Endothelial cell of hepatic sinusoid (primary cell): ENCODE measurements around the gene RGL2.
"Not testable (repeated sequence)": the region's sequence is repeated elsewhere in the genome, so short reads cannot be mapped to it uniquely, and the experiment has no call there.

Experiments used
- in situ Hi-C: cut with HindIII; loops from 2 replicates; pipeline ENCODE4 v1.10.0; 2017; ENCODE audit warnings: low sequenced_read_pairs

The RGL2 gene

DNA sequence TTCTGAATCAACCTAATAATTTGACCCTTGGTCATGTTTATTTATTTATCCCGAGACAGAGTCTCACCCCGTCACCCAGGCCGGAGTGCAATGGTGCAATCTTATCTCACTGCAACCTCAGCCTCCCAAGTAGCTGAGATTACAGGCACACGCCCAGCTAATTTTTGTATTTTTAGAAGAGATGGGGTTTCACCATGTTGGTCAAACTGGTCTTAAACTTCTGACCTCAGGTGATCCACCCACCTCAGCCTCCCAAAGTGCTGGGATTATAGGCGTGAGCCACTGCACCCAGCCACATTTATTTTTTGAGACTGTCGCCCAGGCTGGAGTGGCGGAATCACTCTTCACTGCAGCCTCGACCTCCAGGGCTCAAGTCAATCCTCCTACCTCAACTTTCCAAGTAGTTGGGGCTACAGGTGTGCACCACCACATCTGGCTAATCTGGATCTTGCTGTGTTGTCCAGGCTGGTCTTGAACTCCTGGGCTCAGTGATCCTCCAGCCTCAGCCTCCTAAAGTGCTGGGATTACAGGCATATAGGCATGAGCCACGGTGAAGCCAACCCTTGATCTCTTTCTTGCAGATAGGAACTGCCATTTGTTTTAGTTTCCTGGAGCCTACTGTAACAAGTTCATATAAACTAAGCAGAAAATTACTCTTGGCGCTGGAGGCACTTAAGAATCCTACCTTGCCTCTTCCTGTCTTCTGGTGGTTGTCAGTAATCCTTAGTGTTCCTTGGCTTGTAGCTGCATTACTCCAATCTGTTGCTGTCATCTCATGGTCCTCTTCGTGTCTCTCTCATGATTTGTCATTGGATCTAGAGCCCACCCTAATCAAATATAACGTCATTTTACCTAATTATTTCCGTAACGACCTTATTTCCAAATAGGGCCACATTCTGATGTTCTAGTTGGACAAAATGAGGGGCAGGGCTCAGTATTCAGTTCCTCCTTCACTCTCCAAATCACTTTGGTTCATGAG lies 24.5 kb downstream of the RGL2 start:
- in situ Hi-C loops: no loop called here

DNA sequence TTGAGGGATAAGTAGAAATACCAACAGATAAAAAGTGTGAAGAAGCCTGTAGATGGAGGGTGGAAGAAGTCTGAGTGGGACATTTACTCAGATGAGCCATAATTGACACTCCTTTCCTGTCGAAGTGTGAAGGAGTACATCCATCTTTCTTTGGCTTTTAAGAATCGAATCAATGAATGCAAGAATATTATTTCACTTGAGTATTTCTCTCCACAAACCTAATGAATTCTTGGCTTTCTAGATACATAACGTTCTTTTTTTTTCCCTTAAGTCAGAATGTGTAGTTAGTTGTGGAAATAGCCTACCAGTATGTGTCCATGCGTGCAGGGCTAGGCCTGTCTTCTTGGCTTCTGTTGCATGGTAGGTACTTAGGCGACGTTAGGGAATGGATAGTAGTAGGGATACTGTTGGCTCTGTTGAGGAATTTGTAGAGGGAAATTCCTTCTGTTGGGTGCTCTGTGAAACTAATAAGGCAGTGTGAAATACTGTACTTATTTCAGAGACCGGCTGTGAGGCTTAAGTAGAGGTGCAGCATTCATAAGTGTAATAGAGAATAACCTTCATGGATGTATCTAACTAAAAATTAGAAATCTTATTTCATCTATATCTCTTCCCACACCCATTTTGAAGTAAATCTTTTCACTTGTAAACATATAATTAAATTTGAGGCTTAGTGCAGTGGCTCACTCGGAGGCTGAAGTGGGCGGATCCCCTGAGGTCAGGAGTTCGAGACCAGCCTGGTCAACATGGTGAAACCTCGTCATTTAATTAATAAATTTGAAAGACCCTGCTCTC lies 25.4 kb downstream of the RGL2 start:
- in situ Hi-C loops: no loop called here

GRCh38 chr6:33272275-33273128 lies 26.2 kb downstream of the RGL2 start:
- in situ Hi-C loops: no loop called here

DNA sequence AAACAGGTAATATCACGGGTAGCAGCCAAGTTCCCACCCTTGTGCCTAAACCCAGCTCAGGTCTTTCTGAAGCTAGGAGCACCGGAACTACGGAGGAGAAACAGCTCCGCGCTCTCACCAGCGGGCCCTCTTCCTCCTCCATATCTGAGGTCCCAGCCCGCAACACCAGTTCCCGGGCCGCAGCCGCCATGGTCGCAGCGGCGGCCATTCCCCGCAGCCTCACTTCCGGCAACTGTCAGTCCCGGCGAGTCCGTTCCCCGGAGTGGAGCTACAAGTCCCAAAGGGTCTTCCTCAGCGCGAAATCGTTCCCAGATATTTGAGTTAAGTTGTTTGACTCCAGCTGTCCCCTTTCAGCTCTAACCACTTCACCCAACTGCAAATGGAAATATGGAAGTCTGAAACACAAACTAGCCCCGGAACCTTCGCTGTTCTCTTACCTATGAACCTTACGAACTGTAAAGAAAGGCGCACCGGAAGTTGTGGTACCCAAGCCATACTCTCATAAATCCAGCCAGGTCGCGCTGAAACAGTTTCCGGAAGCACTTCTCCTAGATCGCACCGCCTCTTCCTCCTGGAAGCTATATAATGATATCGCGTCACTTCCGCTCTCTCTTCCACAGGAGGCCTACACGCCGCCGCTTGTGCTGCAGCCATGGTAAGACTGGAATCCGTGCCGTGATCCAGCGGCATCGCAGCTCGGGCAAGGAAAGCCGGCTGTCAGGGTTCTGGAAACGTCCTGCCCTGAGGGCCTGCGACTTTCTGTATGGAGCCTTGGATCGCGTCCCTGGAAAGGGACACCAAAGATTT lies 27.1 kb downstream of the RGL2 start, which contains the start of the genes RPS18 and VPS52:
Gene RPS18, plus strand, starts transcription at position 608 of the 807 bp plus-strand sequence. Its CDS starts 45 bp downstream, at position 653.
Gene VPS52, minus strand, starts transcription at position 409 of the 807 bp plus-strand sequence. Its CDS starts 201 bp downstream, at position 208.
- in situ Hi-C loops: no loop called here

GRCh38 chr6:33271117-33271467 lies 27.6 kb downstream of the RGL2 start:
- in situ Hi-C loops: no loop called here

- in situ Hi-C loops: no loop called here
These were observed 34.7 kb downstream of the RGL2 start for GRCh38 chr6:33264015-33264414.

DNA sequence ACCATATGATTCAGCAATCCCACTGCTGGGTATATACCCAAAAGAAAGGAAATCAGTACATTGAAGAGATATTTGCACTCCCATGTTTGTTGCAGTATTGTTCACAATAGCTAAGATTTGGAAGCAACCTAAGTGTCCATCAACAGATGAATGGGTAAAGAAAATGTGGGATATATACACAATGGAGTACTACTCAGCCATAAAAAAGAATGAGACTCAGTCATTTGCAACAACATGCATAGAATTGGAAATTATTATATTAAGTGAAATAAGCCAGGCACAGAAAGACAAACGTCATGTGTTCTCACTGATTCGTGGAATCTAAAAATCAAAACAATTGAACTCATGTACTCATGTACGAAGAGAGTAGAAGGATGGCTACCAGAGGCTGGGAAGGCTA lies 36.3 kb downstream of the RGL2 start:
- in situ Hi-C loops: not testable (repeated sequence)

- in situ Hi-C loops: no loop called here
These were observed 39.7 kb downstream of the RGL2 start for GRCh38 chr6:33259032-33259431.

GRCh38 chr6:33254591-33254990 lies 44.2 kb downstream of the RGL2 start:
- in situ Hi-C loops: no loop called here

DNA sequence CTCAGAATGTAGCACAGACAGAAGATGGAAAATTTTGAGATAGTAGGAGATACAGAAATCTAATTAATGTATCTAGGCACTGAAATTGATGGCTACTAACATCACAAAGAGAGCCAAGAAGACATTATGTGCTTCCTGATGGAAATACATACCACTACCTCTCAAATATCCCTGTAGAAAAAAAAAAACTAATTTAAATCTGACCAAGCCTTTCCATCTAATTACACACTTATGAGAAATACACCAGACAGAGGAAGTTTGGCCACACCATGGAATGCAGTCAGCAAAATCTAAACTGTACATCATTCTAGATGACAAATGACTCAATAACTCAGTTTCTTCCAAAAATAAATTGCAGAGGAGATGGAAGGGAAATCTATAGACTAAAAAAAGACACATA lies 46.0 kb downstream of the RGL2 start:
- in situ Hi-C loops: no loop called here

DNA sequence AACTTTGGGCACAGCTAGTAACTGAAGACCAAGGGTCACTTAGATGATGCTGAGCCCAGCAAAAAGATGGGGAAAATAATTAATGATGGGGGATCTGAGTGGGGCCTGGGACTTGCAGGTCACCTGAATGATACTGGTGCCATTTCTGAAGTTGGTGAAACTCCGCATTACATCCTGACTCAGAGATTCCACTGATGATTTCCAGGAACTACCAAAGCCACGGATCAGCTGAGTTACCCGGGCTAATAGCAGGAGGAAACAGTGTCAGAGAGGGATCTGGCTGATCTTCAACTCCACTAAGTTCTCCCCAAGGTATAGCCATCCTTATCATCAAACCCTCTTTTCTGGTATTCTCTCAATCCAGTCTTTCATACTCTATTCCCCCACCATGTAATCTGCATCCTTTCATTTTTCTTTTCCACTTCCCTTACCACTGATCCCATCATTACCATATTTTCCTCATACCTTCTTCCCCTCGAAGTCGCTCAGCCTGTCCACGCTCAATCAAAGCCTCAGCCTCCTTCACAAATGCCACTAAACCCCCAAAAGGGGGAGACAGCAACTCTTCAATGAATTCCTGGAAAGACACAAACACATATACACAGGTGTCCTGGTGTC lies 47.2 kb downstream of the RGL2 start:
- in situ Hi-C loops: no loop called here

GRCh38 chr6:33250731-33251130 lies 48.0 kb downstream of the RGL2 start:
- in situ Hi-C loops: no loop called here

GRCh38 chr6:33249732-33250630 lies 48.8 kb downstream of the RGL2 start:
- in situ Hi-C loops: no loop called here

DNA sequence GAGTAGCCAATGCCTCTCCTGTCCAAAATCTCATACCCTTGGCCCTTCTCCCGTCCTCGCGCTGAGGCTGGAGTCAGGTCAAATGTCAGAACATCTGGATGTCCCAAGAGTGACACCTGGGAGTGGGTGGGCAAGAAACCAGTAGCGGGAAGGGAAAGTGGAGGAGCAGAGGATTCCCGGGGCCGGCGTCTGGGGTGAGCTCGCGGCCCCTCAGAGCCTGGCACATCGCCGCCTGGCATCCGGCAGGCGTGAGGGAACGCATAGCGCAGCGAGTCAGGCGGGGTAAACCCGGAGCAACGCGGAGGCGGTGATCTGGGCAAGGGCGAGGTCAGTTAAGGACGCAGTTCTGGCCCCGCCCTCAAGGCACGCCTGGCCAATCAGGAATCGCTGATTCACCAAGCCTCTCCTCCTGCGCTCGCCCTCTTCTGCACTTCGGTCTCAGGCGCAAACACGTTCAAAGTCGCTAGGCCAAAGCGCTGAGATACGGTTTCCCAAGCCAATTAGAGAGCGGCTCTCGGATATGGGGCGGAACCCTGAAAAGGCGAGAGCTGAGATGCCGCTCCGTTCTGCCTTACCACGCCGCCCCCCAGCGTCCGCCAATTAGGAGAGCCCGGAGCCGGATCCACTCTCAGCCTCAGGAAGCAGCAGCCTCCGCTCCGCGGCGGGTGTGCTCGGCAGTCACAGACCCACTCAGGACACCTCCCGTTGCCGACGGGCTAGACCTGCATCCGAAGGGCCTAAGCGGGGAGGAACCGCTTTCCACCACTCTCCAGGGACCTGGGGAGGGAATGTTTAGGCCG lies 49.6 kb downstream of the RGL2 start:
- in situ Hi-C loops: no loop called here

GRCh38 chr6:33248643-33248931 lies 50.2 kb downstream of the RGL2 start:
- in situ Hi-C loops: no loop called here

- in situ Hi-C loops: no loop called here
These were observed 50.6 kb downstream of the RGL2 start for GRCh38 chr6:33247977-33248642.

GRCh38 chr6:33243476-33243875 lies 55.3 kb downstream of the RGL2 start:
- in situ Hi-C loops: no loop called here
